ENCODE results near the gene CYP26A1. TPM values are rescaled to one million over a fixed set of nuclear protein-coding genes. Genes with fewer than 3 reads are reported as not detected.

The CYP26A1 gene
- total RNA-seq, 2 experiments from 2014 or later = not detected

DNA sequence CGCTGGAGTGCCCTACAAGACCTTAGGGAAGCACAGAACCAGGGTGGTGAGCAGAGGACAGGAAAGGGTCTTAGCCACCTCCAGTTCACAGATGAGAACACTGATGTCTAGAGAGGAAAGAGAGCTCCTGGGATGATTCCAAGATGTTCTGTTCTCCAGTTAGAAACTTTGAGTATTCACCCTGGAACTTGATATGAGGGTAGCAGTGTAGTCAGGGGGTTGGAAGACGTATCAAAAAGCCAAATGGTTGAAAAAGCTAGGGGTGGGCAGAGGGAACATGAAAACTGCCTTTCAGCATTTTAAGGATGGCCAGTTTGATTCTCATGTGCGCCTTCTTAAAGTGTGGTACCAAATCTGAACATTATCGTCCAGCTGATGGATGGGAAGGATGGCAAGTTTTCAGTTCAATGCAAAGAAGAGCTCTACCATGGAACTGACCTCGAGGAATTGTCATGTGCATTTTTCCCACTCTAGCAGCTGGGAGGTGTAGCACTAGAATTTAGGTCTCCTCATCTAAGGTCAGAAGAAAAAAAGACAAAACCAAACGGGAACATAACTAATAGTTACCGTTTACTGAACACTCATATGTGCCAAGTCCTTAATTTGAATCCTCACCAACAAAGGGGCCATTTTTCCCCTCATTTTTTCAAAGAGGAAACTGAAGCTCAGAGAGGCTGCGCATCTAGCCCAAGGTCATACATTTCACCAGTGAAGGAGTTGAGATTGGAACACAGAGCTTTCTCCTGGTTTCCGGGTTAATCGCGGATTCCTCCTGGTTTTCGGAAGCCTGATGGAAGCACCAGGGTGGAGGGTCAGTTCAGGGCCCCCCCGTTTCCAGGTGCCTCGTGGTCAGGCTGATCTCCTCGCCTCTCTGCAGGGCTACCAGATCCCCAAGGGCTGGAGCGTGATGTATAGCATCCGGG is 6.0 kb upstream of the CYP26A1 start:
- H3K9me3 Mint-ChIP-seq (ENCODE audit: insufficient read depth) = no peaks in the 10 kb centered on the region
- peaks cover 21% of the 10 kb centered on the region for H3K4me1 Mint-ChIP-seq (ENCODE audit: low read depth)
- CTCF ChIA-PET = interaction anchor here (1.0 to 1.2 kb wide), 3 partner anchors 103 to 285 kb away, joined by 3 to 5 read pairs (median 4); no protein-coding TSS in a partner anchor
- POLR2A ChIA-PET = no interaction called here
- H3K27ac Mint-ChIP-seq = no peak overlapping the region
- no peak overlapping the region for H3K4me3 Mint-ChIP-seq
- ATAC-seq (no peak), DNase-seq (no peak)
- peaks cover 82% of the 10 kb centered on the region for H3K27me3 Mint-ChIP-seq (ENCODE audit: low read depth)
- no peaks in the 10 kb centered on the region for H3K36me3 Mint-ChIP-seq (ENCODE audit: low read depth)

DNA sequence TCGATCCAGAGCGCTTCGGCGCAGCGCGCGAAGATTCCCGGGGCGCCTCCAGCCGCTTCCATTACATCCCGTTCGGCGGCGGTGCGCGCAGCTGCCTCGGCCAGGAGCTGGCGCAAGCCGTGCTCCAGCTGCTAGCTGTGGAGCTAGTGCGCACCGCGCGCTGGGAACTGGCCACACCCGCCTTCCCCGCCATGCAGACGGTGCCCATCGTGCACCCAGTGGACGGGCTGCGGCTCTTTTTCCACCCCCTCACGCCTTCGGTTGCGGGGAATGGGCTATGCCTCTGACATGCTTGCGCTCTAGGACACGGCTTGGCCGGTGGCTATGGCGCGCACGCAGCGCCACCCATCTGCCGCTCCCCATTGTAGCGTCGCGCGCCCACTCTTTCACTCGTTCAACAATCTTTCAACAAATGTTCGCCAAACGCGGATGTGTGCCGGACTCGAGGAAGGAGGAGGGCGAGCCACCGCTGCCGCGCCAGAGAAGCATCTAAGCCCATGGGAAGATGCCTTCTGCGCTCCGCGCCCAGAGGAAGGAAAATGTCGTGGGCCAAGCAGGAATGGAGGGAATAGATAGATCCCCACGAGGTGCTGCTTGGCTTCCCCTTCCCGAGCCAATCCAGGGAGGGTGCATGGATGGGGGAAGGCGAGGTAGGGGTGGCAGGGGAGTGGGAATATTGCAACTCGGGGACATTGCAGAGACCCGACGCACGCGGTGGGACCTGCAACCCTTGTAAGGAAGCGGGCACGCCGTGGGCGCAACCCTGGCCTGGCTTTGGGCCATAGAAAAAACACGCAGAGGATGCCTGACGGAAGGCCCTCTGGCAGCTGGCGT is 5.1 kb upstream of the CYP26A1 start:
- no peak overlapping the region for H3K27ac Mint-ChIP-seq
- no peak for ATAC-seq
- DNase-seq = no peak
- peaks cover 21% of the 10 kb centered on the region for H3K4me1 Mint-ChIP-seq (ENCODE audit: low read depth)
- peaks cover 86% of the 10 kb centered on the region for H3K27me3 Mint-ChIP-seq (ENCODE audit: low read depth)
- H3K4me3 Mint-ChIP-seq = no peak overlapping the region
- no peaks in the 10 kb centered on the region for H3K9me3 Mint-ChIP-seq (ENCODE audit: insufficient read depth)
- H3K36me3 Mint-ChIP-seq (ENCODE audit: low read depth) = no peaks in the 10 kb centered on the region
- ChIA-PET CTCF (interaction anchor here (1.0 to 2.6 kb wide), 3 partner anchors 12 to 284 kb away, joined by 3 to 8 read pairs (median 5); no protein-coding TSS in a partner anchor), POLR2A (no interaction called here)

DNA sequence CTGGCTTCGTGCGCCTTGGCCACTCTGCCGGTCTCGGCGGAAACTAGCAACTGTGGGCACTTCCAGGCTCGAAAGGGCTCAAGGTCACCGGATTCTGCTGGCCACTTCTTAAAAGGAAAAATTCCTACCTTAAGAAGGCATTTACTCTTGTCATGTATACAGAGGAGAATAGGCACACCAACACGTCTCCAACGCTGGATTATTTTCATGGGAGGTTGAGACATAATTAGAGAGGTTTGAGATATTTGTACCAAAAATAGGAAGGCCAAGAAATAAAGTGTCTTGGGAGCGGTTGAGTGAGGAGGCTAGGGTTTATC is 4.5 kb upstream of the CYP26A1 start:
- H3K9me3 Mint-ChIP-seq (ENCODE audit: insufficient read depth) = no peaks in the 10 kb centered on the region
- ATAC-seq = no peak
- ChIA-PET POLR2A (no interaction called here), CTCF (interaction anchor here (2.6 kb wide), 1 partner anchor 11 kb away, joined by 8 read pairs; no protein-coding TSS in a partner anchor)
- DNase-seq = no peak
- H3K4me3 Mint-ChIP-seq = no peak overlapping the region
- peaks cover 22% of the 10 kb centered on the region for H3K4me1 Mint-ChIP-seq (ENCODE audit: low read depth)
- peaks cover 83% of the 10 kb centered on the region for H3K27me3 Mint-ChIP-seq (ENCODE audit: low read depth)
- no peaks in the 10 kb centered on the region for H3K36me3 Mint-ChIP-seq (ENCODE audit: low read depth)
- no peak overlapping the region for H3K27ac Mint-ChIP-seq

DNA sequence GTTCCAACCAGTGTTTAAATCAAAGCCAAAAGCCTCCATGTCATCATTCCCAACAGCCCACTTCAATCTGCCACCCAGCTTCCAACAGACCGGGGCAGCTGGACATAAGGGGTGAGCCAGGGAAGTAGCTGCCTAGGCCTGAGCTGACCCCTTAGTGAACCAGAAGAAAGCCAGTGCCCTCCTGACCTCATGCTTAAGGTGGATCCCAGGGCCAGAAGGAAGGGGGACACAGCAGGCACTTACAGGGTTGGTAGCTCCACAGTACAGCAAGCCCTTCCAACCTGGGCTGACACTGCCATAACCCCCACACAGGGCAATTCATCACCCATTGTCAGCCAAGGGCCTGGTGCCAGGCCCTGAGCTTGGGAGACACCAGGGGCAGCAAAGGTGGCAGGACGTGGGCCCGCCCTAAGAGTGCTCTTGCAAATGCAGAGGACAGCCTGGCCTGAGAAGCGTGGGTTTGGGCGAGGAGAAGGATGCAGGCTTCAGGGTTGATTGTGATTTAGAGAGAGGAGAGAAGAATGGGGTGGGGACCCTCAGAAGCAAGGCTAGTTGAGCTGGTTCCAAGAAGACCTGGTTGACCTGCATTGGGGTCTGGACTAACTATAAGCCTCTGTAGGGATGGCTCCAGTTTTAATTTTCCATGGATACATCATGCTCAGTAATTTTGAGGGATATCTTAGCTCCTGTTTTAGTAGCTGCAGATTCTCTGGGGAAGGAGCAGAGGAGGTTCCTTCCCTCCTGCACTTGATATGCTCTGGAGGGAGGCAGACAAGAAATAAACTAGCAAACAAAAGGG is 3.1 kb upstream of the CYP26A1 start:
- no peak for DNase-seq
- peaks cover 81% of the 10 kb centered on the region for H3K27me3 Mint-ChIP-seq (ENCODE audit: low read depth)
- no peak overlapping the region for H3K4me3 Mint-ChIP-seq
- H3K36me3 Mint-ChIP-seq (ENCODE audit: low read depth) = no peaks in the 10 kb centered on the region
- ChIA-PET POLR2A (no interaction called here), CTCF (interaction anchor here (1.0 to 2.6 kb wide), 2 partner anchors 9 to 10 kb away, joined by 3 to 8 read pairs; no protein-coding TSS in a partner anchor)
- H3K4me1 Mint-ChIP-seq (ENCODE audit: low read depth) = peaks cover 31% of the 10 kb centered on the region
- no peak overlapping the region for H3K27ac Mint-ChIP-seq
- no peak for ATAC-seq
- H3K9me3 Mint-ChIP-seq (ENCODE audit: insufficient read depth) = no peaks in the 10 kb centered on the region

DNA sequence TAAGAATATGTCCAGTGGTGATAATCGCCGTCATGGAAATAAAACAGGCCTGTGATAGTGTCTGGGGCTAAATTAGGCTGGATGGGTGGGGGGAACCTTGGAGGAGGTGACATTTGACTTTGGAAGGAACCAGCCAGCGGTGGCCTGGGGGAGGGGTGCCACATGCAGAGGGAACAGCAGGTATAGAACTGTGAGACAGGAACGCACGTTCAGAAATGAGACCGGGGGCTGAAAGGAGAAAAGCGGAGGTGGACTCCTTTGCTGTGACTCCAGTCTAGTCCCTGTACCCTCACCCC is 2.6 kb upstream of the CYP26A1 start:
- Mint-ChIP-seq H3K27ac (no peak overlapping the region), H3K36me3 (ENCODE audit: low read depth) (no peaks in the 10 kb centered on the region), H3K4me1 (ENCODE audit: low read depth) (peaks cover 35% of the 10 kb centered on the region), H3K9me3 (ENCODE audit: insufficient read depth) (no peaks in the 10 kb centered on the region), H3K27me3 (ENCODE audit: low read depth) (peaks cover 84% of the 10 kb centered on the region), H3K4me3 (no peak overlapping the region)
- ChIA-PET POLR2A (no interaction called here), CTCF (interaction anchor here (1.0 kb wide), 1 partner anchor 9 kb away, joined by 3 read pairs; no protein-coding TSS in a partner anchor)
- ATAC-seq (no peak), DNase-seq (no peak)

DNA sequence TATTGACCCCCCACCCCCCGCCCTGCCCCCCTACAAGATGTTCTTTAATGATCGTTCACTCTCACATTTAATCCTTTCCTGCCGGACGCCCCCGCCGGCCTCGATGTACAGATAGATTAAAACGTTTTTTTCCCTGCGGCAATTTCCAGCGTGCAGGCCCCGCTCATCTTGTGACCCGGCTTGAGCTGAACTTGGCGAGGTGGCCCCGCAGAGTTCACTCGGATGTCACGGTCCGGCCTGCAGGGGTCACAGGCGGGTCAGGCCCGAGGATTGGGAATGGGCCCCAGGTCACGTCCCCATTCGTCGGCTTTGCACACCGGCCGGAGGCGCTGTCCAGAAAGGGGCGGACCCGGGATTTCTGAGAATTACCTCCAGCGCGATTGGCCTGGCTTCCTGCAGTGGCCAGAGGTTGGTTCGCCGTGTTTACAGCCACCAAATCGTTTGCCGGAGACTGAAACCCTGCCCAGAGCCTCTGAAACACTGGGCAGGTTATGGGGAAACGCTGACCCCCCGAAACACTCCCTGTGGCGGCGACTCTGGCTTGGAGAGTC is 1.9 kb upstream of the CYP26A1 start:
- DNase-seq (no peak), ATAC-seq (no peak)
- H3K27ac Mint-ChIP-seq = no peak overlapping the region
- H3K9me3 Mint-ChIP-seq (ENCODE audit: insufficient read depth) = no peaks in the 10 kb centered on the region
- POLR2A ChIA-PET = no interaction called here
- peak overlapping the region; percentile 34 for H3K4me3 Mint-ChIP-seq
- H3K36me3 Mint-ChIP-seq (ENCODE audit: low read depth) = no peaks in the 10 kb centered on the region
- CTCF ChIA-PET = interaction anchor here (1.0 kb wide), 1 partner anchor 10 kb away, joined by 3 read pairs; no protein-coding TSS in a partner anchor
- H3K27me3 Mint-ChIP-seq (ENCODE audit: low read depth) = peaks cover 84% of the 10 kb centered on the region
- H3K4me1 Mint-ChIP-seq (ENCODE audit: low read depth) = peaks cover 35% of the 10 kb centered on the region

DNA sequence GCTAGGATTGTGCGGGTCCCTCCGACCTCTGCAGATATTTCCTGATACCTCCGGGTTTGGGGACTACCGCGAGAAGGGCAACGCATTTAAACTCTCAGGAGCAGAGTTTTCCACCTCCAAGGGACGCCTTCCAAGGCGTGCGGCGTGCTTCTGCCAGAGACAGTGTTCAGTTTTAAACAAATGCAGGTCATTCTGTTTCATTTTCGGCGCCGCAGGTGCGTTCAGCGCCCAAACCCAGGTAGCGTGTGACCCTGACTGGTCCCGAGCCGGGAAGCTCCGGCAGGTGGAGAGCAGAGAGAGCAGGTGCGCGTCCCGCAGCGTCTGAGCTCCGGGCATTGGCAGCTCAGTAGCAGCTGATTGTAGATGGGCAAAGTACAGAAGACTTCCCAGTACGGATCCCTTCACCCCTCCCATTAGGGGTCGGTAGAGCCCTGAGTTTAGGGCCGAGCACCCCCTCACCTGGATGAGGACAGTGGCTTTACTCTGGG is 1.4 kb upstream of the CYP26A1 start:
- Mint-ChIP-seq H3K27me3 (ENCODE audit: low read depth) (peaks cover 83% of the 10 kb centered on the region), H3K9me3 (ENCODE audit: insufficient read depth) (no peaks in the 10 kb centered on the region), H3K27ac (peak overlapping the region; percentile 48), H3K4me3 (peak overlapping the region; percentile 34), H3K36me3 (ENCODE audit: low read depth) (no peaks in the 10 kb centered on the region), H3K4me1 (ENCODE audit: low read depth) (peaks cover 35% of the 10 kb centered on the region)
- no peak for DNase-seq
- POLR2A ChIA-PET = interaction anchor here (0.7 kb wide), 1 partner anchor 411 kb away, joined by 3 read pairs; no protein-coding TSS in a partner anchor
- ATAC-seq = peak; percentile 8
- CTCF ChIA-PET = interaction anchor here (1.0 kb wide), 1 partner anchor 10 kb away, joined by 3 read pairs; no protein-coding TSS in a partner anchor

DNA sequence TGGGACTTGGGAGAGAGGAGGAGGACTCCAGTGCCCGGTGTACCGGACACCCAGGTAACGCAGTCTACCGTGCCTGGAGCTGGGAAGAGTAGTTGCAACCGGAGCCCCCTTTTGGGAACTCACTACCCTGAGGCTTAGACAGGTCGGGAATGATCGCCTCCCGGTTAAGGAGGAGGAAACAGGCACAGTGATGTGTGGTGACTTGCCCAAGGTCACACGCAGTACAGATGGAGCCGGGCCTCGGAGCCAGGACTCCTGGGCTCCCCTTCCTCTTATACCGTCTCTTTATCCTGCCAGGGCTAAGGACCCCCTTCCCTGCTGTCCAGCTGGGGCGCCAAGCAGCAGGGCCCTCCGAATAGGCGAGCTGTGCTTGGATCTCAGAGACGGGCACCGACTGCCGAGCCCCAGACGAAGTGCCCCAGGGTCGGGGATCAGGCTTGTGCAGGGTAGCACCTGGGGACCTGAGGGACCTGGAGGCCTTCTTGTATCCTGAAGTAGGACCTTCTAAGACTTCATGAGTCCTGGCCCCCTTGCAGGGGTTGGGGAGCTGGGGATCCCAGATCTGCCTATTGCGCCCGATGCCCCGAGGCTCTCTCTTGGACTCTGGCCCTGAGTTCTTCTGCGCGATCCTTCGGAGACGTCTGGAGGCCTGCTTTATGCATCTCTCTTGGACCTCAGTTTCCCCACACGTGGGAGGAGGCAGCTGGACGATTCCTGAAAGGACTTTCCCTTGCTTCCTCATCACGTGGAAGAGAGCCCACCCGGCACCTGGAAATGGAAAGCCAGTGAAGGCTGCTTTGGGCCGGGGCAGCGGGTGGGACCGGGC is 767 bp upstream of the CYP26A1 start:
- Mint-ChIP-seq H3K4me3 (peak overlapping the region; percentile 22), H3K36me3 (ENCODE audit: low read depth) (no peaks in the 10 kb centered on the region), H3K9me3 (ENCODE audit: insufficient read depth) (no peaks in the 10 kb centered on the region), H3K4me1 (ENCODE audit: low read depth) (peaks cover 35% of the 10 kb centered on the region), H3K27me3 (ENCODE audit: low read depth) (peaks cover 79% of the 10 kb centered on the region), H3K27ac (no peak overlapping the region)
- POLR2A ChIA-PET = interaction anchor here (0.7 kb wide), 1 partner anchor 411 kb away, joined by 3 read pairs; no protein-coding TSS in a partner anchor
- CTCF ChIA-PET = interaction anchor here (1.0 kb wide), 1 partner anchor 11 kb away, joined by 3 read pairs; no protein-coding TSS in a partner anchor
- ATAC-seq (peak; percentile 16), DNase-seq (no peak)

DNA sequence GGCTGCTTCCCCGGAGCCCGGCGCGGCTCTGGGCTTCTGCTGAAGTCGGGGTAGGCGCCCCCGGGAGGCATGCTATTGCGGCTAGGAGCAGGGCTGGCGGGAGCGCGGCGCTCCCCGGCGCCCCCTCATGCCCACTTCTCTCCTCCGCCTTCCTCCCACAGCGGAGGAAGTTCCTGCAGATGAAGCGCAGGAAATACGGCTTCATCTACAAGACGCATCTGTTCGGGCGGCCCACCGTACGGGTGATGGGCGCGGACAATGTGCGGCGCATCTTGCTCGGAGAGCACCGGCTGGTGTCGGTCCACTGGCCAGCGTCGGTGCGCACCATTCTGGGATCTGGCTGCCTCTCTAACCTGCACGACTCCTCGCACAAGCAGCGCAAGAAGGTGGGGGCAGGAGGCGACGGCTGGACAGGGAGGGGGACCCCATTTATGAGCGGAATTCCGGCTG is 479 bp downstream of the CYP26A1 start:
- Mint-ChIP-seq H3K9me3 (ENCODE audit: insufficient read depth) (no peaks in the 10 kb centered on the region), H3K4me3 (peak overlapping the region; percentile 71), H3K36me3 (ENCODE audit: low read depth) (no peaks in the 10 kb centered on the region), H3K27me3 (ENCODE audit: low read depth) (peaks cover 73% of the 10 kb centered on the region), H3K27ac (no peak overlapping the region), H3K4me1 (ENCODE audit: low read depth) (peaks cover 30% of the 10 kb centered on the region)
- ChIA-PET CTCF (no interaction called here), POLR2A (no interaction called here)
- ATAC-seq = peak; percentile 34
- peak; percentile 34 for DNase-seq

DNA sequence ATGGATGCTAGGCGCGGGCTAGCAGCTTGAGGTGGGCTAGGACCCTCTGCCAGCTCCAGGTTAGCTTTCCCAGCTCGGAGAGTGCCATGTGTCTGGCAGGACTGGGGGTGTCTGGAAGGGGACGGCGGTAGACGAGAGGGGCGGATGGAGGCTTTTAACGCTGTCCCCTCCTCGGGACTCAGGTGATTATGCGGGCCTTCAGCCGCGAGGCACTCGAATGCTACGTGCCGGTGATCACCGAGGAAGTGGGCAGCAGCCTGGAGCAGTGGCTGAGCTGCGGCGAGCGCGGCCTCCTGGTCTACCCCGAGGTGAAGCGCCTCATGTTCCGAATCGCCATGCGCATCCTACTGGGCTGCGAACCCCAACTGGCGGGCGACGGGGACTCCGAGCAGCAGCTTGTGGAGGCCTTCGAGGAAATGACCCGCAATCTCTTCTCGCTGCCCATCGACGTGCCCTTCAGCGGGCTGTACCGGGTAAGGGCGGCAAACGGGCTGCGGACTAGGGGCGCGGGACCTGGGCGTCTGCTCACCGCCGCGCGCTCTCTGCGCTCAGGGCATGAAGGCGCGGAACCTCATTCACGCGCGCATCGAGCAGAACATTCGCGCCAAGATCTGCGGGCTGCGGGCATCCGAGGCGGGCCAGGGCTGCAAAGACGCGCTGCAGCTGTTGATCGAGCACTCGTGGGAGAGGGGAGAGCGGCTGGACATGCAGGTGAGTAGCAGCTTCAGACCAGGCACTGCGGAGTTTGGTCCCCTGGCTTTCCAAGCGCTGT is 1.1 kb downstream of the CYP26A1 start:
- Mint-ChIP-seq H3K4me1 (ENCODE audit: low read depth) (peaks cover 30% of the 10 kb centered on the region), H3K27ac (no peak overlapping the region), H3K4me3 (peak overlapping the region; percentile 71), H3K9me3 (ENCODE audit: insufficient read depth) (no peaks in the 10 kb centered on the region), H3K27me3 (ENCODE audit: low read depth) (peaks cover 77% of the 10 kb centered on the region), H3K36me3 (ENCODE audit: low read depth) (no peaks in the 10 kb centered on the region)
- ChIA-PET POLR2A (no interaction called here), CTCF (interaction anchor here (0.6 to 1.9 kb wide), 4 partner anchors 10 to 453 kb away, joined by 3 to 6 read pairs (median 4); no protein-coding TSS in a partner anchor)
- DNase-seq = no peak
- ATAC-seq = peak; percentile 30
